Ammon's horn (tissue), 1 donor: ENCODE measurements around the gene AFF1.
"Not testable (repeated sequence)": the region's sequence is repeated elsewhere in the genome, so short reads cannot be mapped to it uniquely, and the experiment has no call there.

Experiments used
- DNase-seq: peaks from one replicate; pipeline ENCODE4 v3.0.0-alpha.2; 2016; ENCODE audit warnings: low spot score

AFF1 gene

DNA sequence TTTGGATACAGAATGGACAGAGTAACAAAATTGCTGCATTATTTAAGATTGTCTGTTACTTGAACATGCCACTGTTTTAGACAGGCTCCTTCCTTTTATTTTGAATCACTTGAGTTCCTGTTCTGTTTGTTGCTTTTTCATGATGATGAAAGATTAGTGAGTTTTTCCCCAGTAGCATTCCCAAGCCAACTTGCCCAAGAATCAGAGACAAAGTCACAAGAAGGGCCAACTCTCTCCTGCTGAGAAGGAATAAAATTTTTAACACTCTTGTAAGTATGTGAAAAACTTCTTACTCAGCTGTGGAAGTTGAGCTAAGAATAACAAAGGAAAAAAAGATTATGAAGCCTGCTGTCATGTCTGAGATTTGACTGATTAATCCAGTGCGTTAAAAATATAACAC is 181.4 kb downstream of the AFF1 start:
- no peak for DNase-seq

DNA sequence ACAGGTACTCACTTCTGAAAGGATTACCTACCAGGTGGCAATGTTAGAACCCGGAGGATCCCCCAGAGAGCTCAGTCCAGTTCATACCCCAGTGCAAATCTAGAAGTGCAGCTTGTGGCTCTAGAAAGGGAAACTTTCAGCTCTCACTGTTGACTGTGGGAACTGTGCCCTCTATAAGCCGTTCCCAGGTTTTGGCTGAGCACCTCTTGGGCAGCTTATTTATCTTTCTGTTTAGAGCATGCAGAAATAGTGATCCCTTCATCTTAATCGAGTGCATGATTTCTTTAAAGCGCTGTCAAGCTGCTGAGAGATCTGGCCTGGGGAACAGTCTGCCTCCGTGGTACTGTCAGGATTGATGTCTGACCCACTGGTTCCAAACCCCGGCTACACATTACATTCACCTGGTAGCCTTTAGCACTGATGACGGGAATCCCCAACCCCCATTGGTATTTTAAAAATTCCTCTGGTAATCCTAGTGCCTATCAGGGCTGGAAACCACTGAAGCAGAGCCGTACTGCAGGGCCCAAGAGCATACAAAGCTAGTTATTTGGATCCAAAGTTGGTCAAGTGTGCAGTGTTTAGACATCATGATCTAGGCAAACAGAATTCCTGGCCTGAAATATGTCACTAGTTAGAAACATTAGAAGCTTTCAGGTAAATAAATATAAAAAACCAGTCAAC is 182.4 kb downstream of the AFF1 start:
- DNase-seq = no peak

DNA sequence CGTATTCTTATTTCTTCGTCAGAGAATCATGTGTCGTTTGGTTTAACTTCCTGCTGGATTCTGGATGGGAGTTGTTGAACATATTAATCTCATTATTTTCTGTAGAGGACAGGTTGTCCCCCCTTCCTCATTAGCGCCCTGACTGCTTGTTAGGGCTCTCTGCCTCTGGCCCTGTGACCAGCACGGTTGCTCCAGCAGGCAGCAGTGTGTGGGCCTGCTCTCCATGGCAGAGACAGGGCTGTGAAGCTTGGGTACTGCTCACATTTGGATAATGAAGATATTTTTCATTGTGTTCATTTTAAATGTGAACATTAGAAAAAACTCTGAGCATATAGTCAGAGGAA is 182.9 kb downstream of the AFF1 start:
- DNase-seq = peak; percentile 39

DNA sequence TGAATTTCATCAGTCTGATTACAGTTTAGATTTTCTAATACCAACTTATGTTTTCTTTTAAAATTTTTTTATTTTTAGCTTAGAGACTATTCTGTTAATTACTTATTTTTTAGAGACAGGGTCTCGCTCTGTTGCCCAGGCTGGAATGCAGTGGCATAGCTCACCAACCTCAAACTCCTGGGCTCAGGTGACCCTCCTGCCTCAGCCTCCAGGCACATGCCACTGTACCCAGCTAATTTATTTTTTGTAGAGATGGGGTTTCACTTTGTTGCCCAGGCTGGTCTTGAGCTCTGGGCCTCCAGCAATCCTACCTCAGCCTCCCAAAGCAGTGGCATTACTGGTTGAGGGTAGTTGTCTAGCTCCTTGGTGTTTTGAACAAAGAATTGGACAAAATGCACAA is 183.6 kb downstream of the AFF1 start:
- DNase-seq = no peak

DNA sequence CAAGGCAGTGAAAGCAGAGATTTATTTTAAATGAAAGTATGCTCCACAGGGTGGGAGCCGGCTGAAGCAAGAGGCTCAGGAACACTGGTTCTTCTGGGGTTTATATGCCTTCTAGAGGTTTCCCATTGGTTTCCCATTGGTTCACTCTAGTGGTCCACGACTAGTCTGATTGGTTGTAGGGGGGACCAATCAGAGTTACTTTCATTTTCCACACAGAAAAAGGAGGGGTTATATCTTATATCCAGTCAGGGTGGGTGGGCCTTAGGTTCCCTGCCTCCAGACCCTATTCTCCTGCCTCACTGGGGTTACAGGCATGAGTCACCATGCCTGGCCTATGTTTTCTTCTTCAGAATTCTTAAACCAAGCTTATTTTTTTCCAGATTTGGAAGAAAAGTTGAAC is 184.0 kb downstream of the AFF1 start:
- no peak for DNase-seq

DNA sequence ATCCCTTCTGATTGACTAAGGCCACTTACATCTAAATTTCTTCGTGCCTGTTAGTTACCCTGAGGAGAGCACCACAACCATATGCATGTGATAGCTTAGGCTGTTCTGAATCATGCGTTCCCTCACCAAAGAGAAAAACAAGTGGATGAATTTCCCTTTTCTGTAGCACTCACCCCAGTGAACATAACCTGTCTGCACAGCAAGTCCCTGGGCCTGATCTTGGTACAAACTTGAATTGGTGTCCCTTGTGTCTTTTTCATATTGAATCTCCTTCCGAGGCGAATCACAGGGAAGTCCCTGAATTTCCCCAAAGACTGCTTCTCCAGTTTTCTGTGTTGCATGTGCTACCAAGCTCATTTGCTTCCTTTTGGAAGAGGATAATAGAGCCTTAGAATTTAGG is 185.2 kb downstream of the AFF1 start:
- no peak for DNase-seq

DNA sequence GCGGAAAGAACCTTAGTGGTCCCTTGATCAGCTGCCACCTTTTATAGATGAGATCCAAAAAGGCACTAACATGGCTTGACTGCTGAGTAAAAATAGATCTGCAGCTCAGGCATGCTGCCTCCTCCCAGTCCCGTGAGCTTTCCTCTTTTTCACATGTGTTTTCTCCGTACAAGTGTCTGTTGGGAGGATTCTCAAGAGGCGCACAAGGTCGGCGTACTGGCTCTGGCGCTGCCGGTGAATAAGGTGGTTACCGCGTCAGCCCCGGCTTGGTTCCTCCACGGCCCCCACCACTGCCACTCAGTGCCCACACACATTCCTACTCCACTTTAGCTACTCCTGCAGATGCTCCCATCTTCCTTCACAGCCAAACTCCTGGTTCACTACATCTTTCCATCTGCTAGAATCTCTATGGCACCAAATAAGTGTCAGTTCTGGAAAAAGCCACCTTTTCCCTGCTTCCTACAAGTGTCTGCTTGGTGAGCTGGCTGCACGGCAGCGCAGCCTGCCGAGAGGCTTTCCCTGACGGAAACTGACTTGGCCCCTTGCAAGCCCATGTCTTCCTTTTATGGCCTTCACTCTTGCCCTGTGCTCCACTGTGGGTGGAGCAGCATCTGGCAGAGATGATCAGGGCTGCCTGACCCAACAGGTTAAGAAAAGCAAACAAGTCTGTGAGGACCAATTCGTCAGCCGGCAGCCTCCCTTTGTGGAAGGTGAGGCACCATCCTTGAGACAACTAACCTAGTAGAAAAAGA is 185.8 kb downstream of the AFF1 start:
- DNase-seq = peak; percentile 28

DNA sequence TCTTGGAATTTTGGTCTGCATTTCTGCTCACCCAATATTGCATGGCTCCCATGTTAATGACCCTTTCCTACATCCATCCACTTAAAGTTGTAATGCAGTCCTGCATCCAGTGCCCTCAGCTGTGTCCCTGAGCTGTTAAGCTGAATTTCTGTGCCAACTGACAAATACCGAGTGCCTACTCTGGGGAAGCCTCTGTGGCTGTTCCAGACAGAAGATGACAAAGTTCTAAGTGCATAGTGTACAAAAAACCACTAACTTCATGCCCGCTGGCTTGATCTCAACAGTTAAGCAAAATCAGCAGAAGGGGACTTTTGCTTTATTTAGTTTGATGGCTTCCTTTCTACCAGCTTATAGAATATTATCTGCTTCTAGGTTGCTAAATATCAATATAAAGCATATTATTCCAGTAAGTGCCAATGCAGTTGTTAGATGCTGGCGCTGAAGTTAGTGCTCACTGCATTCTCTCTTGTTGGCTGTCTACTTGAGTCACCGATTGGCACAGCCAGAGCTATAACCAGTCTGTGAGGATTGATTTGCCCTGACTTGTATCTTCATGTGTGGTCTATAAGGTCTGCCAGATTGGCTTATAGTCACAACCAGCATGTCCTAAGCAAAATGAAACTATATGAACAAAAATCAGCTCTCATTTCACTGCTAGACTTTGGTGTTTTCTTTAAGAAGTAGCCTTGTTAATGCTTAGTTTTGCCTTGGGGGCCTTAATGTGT is 186.7 kb downstream of the AFF1 start:
- DNase-seq = peak; percentile 30

DNA sequence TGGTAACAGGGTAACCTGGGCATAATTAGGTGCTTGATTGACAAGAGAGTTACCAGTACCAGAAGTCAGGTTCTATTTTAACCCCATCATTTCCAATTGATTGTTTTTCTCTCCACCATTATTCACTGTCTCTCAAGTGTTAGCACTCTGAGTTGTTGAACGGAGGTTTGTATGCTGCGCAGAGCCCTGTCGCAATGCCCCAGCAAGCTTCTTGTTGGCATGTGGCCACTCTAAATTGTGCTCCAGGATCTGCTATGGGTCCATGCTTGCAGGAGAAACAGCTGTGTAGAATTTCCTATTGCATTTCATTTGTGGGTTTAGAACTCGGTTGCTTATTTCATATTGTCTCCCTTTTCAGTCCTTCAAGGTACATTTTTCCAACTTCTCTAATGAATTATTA is 187.4 kb downstream of the AFF1 start:
- DNase-seq = no peak

DNA sequence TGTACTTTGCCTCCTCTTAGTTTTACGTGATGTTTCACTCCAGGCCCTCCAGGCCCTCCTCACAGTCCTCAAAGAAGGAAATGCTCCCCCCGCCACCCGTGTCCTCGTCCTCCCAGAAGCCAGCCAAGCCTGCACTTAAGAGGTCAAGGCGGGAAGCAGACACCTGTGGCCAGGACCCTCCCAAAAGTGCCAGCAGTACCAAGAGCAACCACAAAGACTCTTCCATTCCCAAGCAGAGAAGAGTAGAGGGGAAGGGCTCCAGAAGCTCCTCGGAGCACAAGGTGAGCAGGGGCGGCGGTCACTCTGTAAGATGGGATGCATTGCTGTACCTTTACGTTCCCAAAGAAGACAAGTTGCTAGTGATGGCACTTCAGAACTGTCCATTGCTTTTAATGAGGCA is 191.2 kb downstream of the AFF1 start:
- no peak for DNase-seq

DNA sequence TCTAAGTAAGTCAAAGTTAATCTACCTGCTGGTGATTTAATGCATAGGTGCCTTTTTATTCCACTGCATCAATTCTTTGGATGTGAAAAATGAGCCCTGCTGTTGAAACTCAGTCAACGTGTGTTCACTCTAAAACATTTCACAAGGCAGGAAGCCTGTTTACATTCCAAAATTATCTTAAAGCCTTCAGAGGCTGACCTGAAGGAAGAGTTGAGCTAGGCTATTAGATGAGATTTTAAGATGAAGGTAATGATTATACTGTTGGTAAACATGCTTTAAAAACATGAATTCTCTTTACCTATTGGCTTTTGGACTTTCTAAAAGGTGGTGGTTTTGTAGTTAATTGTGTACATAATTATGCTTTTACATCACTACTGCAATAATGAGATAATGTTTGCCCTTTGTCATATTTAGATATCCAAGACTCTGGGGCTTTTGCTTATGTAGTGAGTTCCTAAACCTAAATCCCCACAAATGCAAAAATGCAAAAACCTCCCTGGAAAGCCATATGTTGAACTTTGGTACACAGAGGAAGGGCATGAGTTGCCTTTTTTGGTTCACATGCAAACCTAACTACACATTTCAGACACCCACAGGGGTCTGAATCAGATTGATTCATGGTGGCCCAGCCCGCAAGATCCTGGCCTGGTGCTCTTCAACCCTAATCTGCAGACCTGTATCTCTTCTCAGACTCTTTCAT is 193.3 kb downstream of the AFF1 start:
- no peak for DNase-seq

DNA sequence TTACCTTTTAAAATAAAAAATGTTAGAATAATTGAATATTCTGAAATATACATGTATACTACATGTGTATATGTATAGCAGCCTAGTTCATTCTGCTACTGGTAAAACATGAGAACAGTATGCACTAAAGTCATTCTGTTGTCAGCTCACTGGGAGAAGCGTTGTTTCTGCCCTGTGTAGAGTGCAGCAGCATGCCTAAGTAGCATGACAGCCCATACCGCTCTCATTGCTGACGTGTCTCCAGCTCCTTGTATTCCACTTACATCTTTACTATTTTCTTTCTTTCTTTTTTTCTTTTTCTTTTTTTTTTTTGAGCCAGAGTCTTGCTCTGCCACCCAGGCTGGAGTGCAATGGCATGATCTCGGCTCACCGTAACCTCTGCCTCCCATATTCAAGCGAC is 194.9 kb downstream of the AFF1 start:
- no peak for DNase-seq

DNA sequence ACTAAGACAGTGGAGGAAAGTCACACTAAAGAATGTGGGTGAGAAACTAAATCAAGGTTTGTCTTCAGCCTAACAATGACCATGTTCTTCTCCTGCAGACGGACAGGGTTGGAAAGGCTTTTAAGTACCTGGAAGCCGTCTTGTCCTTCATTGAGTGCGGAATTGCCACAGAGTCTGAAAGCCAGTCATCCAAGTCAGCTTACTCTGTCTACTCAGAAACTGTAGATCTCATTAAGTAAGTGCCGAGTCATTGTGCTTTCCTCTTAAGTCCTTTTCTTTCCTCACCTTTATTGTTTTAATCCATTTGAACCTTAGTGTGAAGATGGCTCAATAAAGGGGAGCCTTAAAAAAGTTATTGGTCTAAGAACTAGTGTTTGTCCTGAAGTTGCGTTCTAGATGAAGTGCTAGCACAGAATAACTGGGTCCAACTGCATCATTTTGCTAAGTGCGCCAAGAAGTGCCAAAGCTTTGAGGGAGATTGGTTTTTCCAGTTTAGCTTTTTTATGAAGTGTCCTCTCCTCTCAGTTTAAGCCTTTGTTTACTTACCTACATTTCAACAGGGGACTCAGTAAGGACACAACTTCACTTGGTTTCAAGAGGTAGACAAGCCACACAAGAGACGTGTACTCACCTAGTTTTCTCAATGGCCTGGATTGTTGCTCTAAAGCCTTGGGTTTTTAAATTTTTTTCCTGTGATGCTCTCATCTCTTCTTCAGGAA is 196.3 kb downstream of the AFF1 start:
- DNase-seq = no peak

DNA sequence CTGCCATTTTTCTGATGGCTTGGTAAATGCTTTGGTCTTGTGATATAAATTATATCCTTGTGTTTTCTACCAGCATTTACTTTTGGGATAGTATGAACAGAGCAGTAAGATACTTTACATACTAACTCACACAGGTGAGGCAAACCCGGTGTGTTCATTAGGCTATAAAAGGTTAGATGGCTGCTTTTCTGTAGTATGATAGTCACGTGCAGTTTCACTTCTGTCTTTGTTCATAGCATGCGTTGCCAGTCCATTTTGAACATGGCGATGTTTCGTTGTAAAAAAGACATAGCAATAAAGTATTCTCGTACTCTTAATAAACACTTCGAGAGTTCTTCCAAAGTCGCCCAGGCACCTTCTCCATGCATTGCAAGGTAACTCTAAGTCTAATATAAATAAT is 197.2 kb downstream of the AFF1 start:
- DNase-seq = no peak

DNA sequence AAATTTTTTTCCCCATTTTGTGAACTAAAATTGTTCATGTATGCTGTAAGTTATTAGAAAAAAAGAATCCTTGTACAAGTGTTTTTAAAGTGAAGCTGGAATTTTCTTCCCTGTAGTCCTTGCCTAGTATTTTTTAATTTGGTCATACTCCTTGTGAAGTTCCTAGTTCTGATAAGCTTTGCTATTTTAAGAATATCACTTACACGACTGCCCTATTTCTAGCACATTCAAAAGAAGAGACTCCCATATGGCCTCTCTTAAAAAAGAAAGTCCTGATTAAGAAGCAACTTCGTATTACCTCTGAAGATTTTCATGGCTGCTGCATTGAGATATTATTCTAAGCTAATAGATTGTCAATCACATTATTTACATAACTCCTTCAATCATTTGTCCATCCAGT is 198.4 kb downstream of the AFF1 start:
- no peak for DNase-seq

DNA sequence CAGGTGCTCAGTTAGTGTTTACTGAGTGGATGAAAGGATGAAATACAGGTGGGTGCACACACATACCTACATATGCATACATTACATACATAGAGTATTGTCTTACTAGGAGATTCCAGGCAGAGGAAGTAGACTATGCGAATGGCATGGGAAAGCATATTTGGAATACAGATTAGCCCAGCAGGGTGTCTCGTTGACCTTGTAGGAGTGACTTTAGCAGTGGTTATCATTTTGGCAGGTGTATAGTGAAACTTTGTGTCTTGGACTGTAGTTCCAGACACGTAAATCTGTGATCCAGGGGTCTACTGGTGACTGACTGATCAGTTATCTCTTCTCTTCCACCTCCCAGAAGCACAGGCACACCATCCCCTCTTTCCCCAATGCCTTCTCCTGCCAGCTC is 199.3 kb downstream of the AFF1 start:
- no peak for DNase-seq

DNA sequence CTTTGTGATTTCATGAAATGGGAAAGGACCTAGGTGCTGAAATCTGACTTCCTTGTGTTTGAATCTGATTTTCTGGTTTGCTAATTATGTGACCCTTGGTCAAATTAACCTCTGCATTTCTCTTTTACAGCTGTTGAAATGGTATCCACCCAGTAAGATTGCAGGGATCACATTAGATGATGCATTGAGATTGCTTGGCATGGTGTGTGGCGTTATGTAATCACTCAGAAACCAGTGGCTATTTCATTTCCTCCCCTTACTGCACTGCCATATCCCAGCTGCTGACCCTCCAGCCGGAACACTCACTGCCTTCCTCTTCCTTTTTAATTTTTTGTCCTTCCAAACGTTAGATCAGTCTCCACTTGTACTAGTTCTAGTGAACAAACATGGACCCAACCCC is 206.6 kb downstream of the AFF1 start:
- DNase-seq = no peak

DNA sequence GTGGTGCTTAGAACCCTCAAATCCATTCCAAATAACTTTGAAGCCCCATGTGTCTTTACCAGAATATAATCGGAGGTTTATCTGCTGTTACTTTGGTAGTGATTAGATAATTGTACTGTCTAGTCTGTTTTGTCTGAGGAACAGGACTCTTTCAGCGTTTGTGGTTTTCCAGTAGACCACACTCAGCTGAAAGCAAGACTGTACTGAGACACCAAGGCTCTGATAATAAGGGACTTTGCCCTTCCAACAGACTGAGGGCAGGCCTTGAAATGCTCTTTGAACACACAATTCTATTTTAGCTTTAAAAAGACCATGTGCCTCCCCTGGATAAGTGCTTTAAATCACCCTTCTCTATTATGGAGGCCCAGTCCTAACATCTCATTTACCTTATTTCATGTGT is 209.5 kb downstream of the AFF1 start:
- no peak for DNase-seq

DNA sequence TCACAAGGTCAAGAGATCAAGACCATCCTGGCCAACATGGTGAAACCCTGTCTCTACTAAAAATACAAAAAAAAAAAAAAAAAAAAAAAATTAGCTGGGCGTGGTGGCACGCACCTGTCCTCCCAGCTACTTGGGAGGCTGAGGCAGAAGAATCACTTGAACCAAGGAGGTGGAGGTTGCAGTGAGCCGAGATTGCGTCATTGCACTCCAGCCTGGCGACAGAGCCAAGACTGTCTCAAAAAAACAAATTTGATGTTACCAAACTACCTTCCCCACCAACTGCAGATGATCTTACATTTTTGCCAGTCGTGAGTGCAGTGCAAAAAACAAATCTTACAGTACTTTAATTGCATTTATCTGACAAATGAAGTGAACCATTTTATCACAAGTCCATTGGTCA is 211.1 kb downstream of the AFF1 start:
- not testable (repeated sequence) for DNase-seq

DNA sequence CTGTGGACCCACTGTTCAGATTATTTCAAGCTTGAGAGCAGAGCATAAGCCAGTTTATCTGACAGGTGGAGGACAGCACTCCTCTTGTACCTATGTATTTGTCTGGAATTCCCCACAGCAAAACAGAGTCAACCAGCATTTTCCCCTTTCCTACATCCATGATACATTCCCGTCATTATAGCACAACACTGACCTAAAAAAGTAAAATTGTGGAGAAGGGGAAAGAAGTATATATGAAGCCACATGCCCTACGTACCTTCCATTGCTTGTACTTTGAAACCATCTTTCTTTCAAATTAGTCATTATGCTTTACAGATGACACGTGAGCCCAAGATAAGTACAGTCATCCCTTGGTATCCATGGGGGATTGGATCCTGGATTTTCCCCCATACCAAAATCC is 212.3 kb downstream of the AFF1 start:
- DNase-seq = no peak

DNA sequence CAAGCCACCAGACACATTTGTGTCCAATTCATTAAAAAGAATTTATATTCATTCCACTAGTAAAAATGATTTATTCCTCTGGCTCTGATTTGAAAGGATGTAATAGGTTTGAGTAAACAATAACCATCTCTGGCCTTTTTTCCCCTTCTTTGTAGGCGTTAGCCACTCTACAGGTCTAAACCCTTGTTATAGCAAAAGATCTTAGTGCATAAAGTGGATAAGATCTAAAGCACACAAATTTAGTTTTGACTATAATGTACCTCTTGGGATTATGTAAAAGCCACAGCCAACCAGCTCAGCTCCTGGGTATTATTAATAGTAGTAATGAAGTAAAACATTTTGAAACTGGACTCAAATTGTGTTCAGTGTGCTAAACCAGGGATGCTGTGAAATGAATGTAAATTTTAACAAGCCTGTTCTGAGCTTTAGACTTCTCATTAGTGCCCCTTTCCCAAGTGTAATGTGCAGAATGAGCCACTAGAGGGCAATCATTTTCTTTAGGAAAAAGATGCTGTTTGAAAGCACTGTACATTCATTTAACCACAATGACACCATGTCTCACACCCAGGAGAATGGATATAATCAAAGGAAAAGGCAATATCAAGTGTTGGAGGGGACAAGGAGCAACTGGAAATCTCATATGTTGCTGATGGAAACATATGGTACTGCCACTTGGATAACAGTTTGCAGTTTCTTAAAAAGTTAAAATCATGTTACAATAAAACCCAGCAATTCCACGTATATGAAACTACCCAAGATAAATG is 215.9 kb downstream of the AFF1 start:
- peak; percentile 81 for DNase-seq
